B cell (primary cell): ENCODE results near the gene OR2F1.

Experiments
- CTCF ChIP-seq: fragments of 200-600 bp; IDR thresholded peaks from one replicate; pipeline ENCODE4 v1.8.0; 2022; ENCODE audit warnings: antibody characterized with exemption, mild to moderate bottlenecking
- EZH2 ChIP-seq: IDR thresholded peaks from 2 replicates; pipeline ENCODE4 v1.6.1; 2012; ENCODE audit warnings: borderline replicate concordance, low read depth, mild to moderate bottlenecking, moderate library complexity, low read length; ENCODE audit not compliant: insufficient read depth, poor library complexity, severe bottlenecking

GRCh38 chr7:143914938-143915652 is 39.5 kb upstream of the OR2F1 start:
- no peak for TF ChIP-seq CTCF
- no peak for TF ChIP-seq EZH2
